Activated CD4-positive, alpha-beta T cell treated with anti-CD3 and anti-CD28 coated beads for 48 hours (primary cell): ENCODE measurements around the gene SEPHS1.
"Not testable (repeated sequence)": the region's sequence is repeated elsewhere in the genome, so short reads cannot be mapped to it uniquely, and the experiment has no call there.

ENCODE experiments used
- DNase-seq: peaks from one replicate; pipeline ENCODE4 v3.0.0-alpha.2; 2020

The SEPHS1 gene

DNA sequence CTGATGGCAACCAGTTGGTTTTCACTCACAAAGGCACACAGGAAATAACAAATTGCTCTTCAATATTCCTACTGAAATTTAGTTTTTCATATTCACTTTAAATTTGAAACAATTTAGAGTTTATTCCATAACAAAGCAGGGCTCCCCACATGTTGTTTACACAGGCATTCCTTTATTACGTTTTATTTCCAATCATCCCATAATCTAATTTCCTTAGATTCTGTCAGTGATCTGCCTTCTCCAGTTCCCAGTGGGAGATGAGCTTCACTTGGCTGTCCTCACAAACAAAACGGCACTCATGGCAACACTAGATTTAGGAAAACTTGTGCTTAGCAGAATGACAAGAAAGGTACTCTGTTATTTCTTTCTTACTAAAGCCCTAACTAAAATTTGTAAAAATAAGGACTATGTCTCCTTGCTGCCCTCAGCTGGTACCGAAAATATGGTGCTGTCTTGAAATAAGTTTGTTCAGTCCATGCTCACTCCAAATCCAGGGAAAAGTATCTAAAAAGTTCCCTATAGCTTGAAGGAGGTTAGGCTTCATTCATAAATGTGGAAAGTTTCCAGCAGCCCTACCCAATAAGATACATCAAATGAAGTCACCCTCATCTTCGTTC lies 71.2 kb downstream of the SEPHS1 start:
- no peak for DNase-seq

DNA sequence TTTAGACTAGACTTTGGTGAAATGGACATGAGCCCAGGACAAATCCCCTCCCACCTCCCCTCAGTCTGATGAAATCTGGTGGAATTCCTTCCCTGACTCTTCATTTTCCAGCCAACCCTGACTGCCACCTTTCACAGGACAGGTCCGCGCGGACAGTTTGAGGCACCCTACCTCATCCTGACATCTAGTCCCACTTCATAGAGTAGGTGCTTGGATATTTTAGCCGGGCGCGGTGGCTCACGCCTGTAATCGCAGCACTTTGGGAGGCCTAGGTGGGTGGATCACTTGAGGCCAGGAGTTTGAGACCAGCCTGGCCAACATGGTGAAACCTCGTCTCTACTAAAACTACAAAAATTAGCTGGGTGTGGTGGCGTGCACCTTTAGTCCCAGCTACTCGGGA lies 71.9 kb downstream of the SEPHS1 start:
- not testable (repeated sequence) for DNase-seq

DNA sequence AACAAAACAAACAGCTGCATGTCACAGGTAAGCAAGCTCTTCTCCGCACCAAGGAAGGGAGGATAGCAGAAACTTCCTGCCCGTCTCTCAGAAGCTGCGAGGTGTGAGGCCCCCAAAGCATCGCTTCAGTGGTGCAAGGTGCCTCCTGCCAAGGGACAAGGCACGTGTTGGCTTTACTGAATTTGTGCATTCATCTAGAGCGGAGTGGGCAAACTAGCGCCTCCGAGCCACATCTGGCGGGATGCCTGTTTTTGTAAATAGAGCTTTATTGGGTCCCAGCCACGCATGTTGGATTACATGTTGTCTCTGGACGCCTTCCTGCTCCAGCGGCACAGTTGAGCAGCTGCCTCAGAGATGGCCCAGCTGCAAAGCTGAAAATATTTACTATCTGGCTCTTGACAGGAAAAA lies 75.9 kb downstream of the SEPHS1 start:
- no peak for DNase-seq

DNA sequence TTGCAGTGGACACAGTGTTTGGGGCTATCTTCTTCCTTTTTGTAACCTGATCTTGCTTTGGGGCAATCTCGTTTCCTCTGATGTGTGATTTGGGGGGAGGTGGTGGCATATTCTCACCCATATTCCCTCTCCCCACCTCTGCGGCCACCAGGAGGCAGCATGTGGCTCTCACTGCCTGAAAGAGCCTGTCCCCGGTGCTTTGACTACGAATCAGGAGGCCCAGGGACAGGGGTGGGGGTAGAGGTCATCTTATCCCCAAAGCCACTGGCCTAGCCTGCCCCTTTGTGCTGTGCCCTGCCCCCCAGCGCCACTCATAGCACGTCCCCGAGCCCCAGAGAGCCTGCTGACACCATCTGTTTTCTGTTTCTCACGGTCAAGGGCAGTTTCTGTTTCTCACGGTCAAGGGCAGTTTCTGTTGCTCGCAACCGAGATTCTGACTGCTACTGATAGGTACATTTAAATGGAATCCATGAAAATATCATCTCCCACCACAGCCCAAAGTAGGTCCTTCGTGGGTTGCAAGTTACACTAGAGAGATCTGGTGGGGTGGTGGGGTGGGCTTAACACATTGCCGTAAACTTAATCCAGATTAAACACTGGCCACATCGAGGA lies 76.4 kb downstream of the SEPHS1 start:
- DNase-seq, result peak; percentile 62

DNA sequence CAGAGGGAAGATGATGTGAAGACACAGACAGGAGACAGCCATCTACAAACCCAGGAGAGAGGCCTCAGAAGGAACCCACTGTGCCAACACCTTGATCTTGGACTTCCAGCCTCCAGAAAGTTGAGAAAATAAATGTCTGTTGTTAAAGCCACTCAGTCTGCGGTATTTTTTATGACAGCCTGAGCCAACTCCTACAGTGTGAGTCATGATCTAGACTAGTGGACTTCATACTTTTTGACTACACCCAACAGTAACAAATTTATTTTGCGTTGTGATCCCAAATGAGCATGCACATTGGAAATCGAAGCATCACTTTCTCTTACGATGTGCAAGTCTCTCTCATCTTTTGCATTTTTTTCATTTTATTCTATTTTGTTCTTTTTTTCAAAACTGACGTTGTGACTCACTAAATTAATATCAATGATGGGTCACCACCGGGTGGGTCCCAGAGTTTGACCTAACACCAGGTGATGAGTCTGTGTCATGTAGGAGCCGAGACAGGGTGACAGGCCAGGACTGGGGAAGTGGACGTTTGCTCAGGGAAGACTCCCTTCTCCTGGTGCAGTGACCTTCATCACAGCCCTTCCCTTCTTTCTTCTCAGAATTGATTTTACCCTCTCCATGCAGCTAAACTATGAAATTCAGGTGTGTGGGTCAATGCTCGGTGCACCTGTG lies 77.1 kb downstream of the SEPHS1 start:
- no peak for DNase-seq

DNA sequence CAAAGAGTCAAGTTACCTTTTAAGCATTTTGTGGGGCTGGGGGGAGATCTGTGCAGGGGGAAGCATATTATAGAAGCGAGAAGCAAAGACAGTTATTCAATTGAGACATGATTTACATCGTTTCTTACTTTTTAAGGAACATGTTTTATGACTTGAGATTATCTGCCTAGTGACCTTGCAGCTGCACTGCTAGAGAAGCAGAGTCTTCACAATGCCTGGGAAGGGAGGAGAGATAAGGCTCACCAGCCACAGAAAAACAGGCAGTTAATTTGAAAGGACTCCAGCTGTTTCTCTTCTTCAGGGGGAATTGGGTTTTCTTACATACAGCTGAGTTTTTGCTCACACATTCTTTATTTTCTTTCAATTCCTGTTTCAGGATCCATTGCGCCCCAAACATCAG lies 79.3 kb downstream of the SEPHS1 start:
- no peak for DNase-seq

DNA sequence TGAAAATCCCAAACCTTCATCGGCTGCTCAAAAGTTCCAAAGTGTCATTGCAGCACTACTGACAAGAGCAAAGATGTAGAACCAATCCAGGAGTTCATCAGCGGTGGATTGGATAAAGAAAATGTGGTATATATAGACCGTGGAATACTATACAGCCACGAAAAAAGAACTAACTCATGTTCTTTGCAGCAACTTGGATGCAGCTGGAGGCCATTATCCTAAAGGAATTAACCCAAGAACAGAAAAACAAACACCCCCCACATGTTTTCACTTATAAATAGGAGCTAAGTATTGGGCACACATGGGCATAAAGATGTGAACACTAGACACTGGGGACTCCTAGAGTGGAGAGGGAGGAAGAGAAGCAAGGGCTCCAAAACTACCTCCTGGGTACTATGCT lies 79.8 kb downstream of the SEPHS1 start:
- DNase-seq, result no peak
